Astrocyte of the cerebellum (primary cell): ENCODE results near the gene KCTD13.
A peak's percentile ranks its signal among the peaks of the same experiment; 100 is the strongest.

Source experiments
- DNase-seq: peaks from one replicate; pipeline ENCODE4 v3.0.0-alpha.2; 2011; ENCODE audit warnings: low read depth
- H3K4me3 ChIP-seq: 2 replicates; pipeline ENCODE4 v1.5.1; 2011; ENCODE audit warnings: mild to moderate bottlenecking, low read depth, low read length, moderate library complexity
- in situ Hi-C: cut with HindIII; loops from 2 replicates; pipeline ENCODE4 v1.10.0; 2017; ENCODE audit warnings: low sequenced_read_pairs
- TF ChIP-seq, protein P1 (sequence below): IDR thresholded peaks from 2 replicates; pipeline ENCODE4 v1.5.1; 2012; ENCODE audit warnings: low read length, low read depth, moderate library complexity, mild to moderate bottlenecking; ENCODE audit errors: missing control alignments

The KCTD13 gene

DNA sequence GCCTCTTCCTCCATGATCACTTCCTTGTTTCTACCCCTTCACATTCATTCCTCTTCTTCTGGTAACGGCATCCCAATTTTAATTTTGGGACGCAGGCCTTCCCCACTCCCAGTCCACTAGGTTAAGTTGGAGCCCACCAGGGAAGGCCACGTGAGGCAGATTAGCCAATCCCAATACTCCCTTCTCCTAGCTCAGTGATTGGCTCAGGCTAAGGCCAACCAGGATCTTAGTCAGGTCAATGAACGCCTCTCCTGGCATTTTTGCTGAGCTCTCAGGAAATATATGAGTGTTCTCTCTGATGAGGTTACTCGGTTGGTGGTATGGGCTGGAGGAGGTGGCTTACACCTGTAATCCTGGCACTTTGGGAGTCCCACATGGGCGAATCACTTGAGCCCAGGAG lies 42.0 kb downstream of the KCTD13 start:
- no peak for DNase-seq
- TF ChIP-seq, protein P1, sequence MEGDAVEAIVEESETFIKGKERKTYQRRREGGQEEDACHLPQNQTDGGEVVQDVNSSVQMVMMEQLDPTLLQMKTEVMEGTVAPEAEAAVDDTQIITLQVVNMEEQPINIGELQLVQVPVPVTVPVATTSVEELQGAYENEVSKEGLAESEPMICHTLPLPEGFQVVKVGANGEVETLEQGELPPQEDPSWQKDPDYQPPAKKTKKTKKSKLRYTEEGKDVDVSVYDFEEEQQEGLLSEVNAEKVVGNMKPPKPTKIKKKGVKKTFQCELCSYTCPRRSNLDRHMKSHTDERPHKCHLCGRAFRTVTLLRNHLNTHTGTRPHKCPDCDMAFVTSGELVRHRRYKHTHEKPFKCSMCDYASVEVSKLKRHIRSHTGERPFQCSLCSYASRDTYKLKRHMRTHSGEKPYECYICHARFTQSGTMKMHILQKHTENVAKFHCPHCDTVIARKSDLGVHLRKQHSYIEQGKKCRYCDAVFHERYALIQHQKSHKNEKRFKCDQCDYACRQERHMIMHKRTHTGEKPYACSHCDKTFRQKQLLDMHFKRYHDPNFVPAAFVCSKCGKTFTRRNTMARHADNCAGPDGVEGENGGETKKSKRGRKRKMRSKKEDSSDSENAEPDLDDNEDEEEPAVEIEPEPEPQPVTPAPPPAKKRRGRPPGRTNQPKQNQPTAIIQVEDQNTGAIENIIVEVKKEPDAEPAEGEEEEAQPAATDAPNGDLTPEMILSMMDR = no peak
- H3K4me3 ChIP-seq = no peak overlapping the region
- in situ Hi-C loops = no loop called here

DNA sequence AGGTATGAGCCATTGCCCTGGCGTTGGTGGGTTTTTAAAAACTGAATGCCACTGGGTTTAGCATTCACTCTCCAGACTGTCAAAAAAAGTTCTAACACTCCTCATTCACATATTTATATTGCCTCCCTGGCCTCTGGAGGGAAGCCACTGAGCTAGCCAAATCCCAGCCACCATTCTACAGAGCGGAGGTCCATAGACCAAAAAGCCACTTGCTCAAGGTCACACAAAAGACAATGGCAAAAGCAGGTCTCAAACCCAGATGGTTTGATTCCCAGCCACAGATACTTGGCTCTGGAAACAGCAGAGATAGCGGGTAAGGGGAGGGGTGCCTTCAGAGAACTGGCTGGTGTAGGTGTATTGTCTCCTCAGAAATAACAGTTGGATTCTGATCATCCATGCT lies 45.0 kb downstream of the KCTD13 start:
- no peak for DNase-seq
- TF ChIP-seq, protein P1 = no peak
- in situ Hi-C loops = no loop called here
- no peak overlapping the region for H3K4me3 ChIP-seq

DNA sequence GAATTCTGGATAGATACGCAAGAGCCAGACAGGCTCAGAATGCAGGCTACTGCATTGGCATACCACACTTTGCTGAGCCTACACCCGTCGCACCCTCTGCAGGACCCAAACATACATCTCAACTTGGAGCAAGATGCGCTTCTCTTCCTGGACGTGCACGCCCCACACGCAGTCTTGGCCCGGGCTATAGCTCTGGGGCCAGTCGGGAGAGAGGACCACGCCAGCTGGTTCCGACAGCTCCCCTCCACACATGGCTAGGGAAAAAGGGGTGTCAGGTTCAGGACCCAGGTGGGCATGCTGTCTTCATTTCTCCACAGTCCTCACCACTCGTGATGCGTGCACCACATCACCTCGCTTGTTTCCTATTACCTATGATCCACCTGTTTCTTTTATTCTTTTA lies 47.9 kb downstream of the KCTD13 start:
- in situ Hi-C loops = no loop called here
- TF ChIP-seq, protein P1 = no peak
- no peak for DNase-seq
- H3K4me3 ChIP-seq = no peak overlapping the region

DNA sequence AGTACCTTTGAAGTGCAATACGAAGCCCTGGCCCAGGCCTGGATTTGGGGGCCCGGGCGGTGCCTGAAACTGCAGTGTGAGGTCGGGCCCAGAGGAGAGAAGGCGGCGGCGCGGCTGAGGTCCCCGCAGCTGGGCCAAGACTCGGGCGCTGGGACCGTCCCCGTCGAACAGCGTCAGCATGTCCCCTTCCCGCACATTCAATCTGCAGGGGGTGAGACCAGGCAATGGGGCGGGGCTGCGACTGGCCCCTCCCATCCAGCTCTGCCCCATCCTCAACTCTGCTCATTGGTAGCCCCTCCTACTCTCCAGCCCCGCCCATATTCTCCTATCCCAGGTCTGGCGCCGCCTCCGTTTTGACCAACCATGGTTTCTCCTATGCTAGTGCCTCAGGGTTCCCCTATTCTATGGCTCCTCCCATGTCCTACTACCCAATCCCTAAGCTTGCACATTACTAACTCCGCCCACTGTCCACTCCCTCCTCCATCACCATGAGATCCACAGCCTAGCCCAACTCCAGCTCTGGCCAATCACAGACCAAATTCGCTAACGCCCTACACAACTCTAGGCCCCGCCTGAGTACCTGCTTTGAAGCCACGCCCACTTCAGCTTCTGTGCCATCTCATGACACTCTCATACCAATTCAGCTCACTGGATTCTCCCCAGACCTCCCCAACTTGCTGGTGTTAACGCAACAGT lies 48.6 kb downstream of the KCTD13 start:
- no peak for DNase-seq
- TF ChIP-seq, protein P1 = no peak
- in situ Hi-C loops = no loop called here
- H3K4me3 ChIP-seq = no peak overlapping the region

DNA sequence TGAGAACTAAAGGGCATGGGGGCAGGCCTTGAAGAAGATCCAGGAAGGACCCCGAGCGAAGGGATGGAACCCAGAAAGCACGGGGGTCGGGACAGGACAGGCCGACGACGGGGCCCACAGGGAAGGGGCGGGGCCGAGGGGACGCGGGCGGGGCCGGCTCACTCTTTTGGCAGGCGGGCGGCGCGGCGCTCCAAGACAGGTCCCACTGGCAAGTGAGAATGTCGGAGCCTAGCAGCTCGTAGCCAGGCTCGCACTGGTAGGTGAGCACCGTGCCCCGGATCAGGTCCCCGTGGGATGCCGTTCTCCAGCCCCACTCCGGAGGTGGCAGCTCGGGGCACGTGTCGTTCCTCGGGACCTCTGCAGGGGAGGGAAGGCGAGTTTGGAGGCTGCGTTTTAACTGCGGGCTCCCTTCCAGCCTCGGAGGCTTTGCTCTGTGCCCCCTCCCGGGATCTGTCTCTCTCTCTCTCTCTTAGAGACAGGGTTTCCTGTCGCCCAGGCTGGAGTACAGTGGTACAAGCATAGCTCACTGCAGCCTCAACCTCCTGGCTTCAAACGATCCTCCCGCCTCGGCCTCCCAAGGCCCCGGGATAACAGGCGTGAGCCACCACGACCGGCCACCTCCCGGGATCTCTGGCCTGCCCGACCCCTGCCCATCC lies 49.3 kb downstream of the KCTD13 start:
- no peak for DNase-seq
- H3K4me3 ChIP-seq = peak overlapping the region; percentile 14
- TF ChIP-seq, protein P1 = no peak
- in situ Hi-C loops = no loop called here

DNA sequence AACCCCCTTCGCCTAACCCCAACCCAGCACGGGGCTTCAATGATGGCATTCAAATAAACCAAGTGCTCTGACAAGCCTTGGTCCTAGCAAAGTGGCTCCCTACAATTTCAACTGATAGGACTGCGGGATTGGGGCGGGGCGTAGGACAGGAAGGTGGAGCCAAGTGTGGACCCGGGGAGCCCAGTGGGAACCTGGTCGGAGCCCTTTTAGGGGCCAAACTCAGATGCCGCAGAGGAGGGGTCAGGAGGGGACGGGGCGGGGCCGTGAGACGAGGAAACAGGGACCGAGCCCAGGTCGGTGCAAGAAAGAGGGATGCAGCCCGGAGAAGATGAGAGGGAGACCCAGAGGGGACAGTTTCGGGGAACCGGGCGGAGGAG lies 49.8 kb downstream of the KCTD13 start:
- TF ChIP-seq, protein P1 = no peak
- DNase-seq = no peak
- in situ Hi-C loops = no loop called here
- peak overlapping the region; percentile 14 for H3K4me3 ChIP-seq
